Spleen (tissue), 7 donors: Measurements from ENCODE around the gene PTMS.

Experiments used
- CTCF ChIP-seq, 11 experiments: fragments of 200-600 bp in 7 of 11; fragments of 450-650 bp in 4 of 11; sonication (generic) in 4 of 11; IDR thresholded peaks in 8 of 11; conservative IDR thresholded peaks in 3 of 11; 1 replicate in 7 of 11; 2 replicates in 4 of 11; pipeline versions ENCODE4 v1.4.0 to v1.8.0; 2016 to 2021; ENCODE audit warnings: antibody characterized with exemption in 11 of 11, inconsistent platforms in 4 of 11, mild to moderate bottlenecking in 1 of 11
- POLR2A ChIP-seq, 3 donors: fragments of 450-650 bp; IDR thresholded peaks; one replicate each; pipeline ENCODE4 v1.5.1; 2017; ENCODE audit warnings: antibody characterized with exemption in 3 of 3, mild to moderate bottlenecking in 1 of 3
- POLR2AphosphoS5 ChIP-seq, 3 donors: sonication (generic); formaldehyde crosslinking; IDR thresholded peaks; one replicate each; pipeline ENCODE4 v1.5.1; 2017; ENCODE audit warnings: antibody characterized with exemption in 3 of 3
- donor health status: DM: no; HTN: no; CAD: no; lungs with moderate emphysema.
- donor health status: DM: no; HTN: no; CAD: no.
- donor health status: DM: no; HTN: no; CAD: no.

GRCh38 chr12:6747216-6747615 lies 18.9 kb upstream of the PTMS start:
- TF ChIP-seq CTCF (IDR thresholded peaks at IDR 0.05 in 8 of 11, conservative IDR thresholded peaks at IDR 0.05 in 3 of 11) (no peak), POLR2A (IDR thresholded peaks at IDR 0.05) (no peak), POLR2AphosphoS5 (IDR thresholded peaks at IDR 0.05) (no peak)
